Mucosa of descending colon (tissue), 3 donors: ENCODE results near the gene SMTN. TPM values are rescaled to one million over a fixed set of nuclear protein-coding genes. Genes with fewer than 3 reads are reported as not detected.
A peak's percentile ranks its signal among the peaks of the same experiment; 100 is the strongest.

Experiments
- ATAC-seq: fragments of 200-7000 bp; cut with Tn5 transposase; one replicate; pipeline ENCODE4 v1.9.1; 2020; ENCODE audit warnings: mild to moderate bottlenecking, moderate library complexity
- DNase-seq, 3 donors: peaks; one replicate each; pipeline ENCODE4 v3.0.0-alpha.2; 2020
- H3K36me3 ChIP-seq: fragments of 200-600 bp; one replicate; pipeline ENCODE4 v1.8.0; 2021; ENCODE audit warnings: low read depth, mild to moderate bottlenecking
- H3K4me1 ChIP-seq: fragments of 200-600 bp; one replicate; pipeline ENCODE4 v1.8.0; 2021; ENCODE audit warnings: low read depth, mild to moderate bottlenecking
- H3K4me3 ChIP-seq: fragments of 200-600 bp; one replicate; pipeline ENCODE4 v1.8.0; 2021; ENCODE audit warnings: mild to moderate bottlenecking
- H3K9me3 ChIP-seq: fragments of 200-600 bp; one replicate; pipeline ENCODE4 v1.8.0; 2021; ENCODE audit warnings: mild to moderate bottlenecking
- intact Hi-C, 2 donors: fragments of 100-400 bp; cut with DNase I in 1 of 2; cut with micrococcal nuclease in 1 of 2; formaldehyde crosslinking; loops; one replicate each; pipeline versions ENCODE4 v1.11.0 to v1.11.1; 2022; cut with DNase I, micrococcal nuclease
- total RNA-seq, 3 donors: library from RNA; stranded (reverse); fragmentation: NEBNext Ultra II Directional in 2 of 3; extraction: Animal tissue kit (Norgen Biotek cat#: 25700) in 2 of 3; gene quantifications; one replicate each; pipeline versions ENCODE4 v1.2.1 to v1.2.4, GENCODE V29; 2021 to 2023
- TF ChIP-seq, protein P1 (sequence below): fragments of 200-600 bp; IDR thresholded peaks from one replicate; pipeline ENCODE4 v1.8.0; 2022; ENCODE audit warnings: antibody characterized with exemption, mild to moderate bottlenecking
- donor health status: DM: no; HTN: no; CAD: no; lungs with moderate emphysema.
- donor health status: DM: no; HTN: no; CAD: no.
- donor health status: DM: no; HTN: yes; CAD: no.

SMTN gene
- total RNA-seq, 3 donors from 2014 or later, result 63.6 to 799 (median 104) TPM

DNA sequence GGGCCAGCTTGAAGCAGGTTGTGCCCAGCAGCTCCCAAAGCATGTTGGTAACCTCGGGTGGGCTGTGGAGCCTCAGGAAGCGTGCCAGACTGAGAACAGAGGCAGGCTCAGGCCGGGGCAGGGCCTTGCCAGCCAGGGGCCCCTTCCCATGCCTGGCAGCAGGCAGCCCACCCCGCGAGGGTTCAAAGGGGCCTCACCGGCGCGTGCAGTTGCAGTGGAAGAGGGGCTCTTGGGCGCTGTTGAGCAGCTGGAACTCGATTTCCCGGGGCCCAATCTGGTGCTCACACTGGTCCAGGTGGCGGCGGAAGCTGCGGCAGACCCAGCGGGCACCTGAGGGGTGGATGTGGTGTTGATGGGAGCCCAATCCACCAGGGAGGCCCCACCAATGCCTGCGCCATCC lies 55.6 kb downstream of the SMTN start:
- TF ChIP-seq, protein P1, sequence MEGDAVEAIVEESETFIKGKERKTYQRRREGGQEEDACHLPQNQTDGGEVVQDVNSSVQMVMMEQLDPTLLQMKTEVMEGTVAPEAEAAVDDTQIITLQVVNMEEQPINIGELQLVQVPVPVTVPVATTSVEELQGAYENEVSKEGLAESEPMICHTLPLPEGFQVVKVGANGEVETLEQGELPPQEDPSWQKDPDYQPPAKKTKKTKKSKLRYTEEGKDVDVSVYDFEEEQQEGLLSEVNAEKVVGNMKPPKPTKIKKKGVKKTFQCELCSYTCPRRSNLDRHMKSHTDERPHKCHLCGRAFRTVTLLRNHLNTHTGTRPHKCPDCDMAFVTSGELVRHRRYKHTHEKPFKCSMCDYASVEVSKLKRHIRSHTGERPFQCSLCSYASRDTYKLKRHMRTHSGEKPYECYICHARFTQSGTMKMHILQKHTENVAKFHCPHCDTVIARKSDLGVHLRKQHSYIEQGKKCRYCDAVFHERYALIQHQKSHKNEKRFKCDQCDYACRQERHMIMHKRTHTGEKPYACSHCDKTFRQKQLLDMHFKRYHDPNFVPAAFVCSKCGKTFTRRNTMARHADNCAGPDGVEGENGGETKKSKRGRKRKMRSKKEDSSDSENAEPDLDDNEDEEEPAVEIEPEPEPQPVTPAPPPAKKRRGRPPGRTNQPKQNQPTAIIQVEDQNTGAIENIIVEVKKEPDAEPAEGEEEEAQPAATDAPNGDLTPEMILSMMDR, result no peak
- Histone ChIP-seq H3K9me3 (no peaks in the 10 kb centered on the region), H3K36me3 (no peaks in the 10 kb centered on the region), H3K4me1 (no peaks in the 10 kb centered on the region), H3K4me3 (no peak overlapping the region)
- intact Hi-C loops, result no loop called here
- DNase-seq, result no peak
- ATAC-seq, result no peak

DNA sequence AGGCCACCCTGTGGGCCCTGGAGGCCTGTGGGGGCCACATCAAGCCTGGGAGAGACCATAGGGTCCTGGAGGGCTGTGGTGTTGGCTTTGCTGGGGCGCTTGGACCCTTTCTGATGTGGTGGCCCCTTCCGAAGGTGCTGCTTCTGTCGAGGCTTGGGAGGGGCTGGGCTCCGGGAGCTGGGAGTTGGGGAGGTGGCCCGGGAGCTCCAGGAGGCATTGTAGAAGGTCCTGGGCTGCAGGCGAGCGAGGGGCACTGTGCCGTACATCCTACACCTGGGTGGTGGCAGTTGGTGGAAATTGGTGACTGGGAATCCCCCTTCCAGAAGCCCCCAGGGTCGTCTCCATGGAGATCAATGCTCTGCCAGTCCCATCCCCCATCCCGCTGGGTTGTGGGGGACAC lies 56.6 kb downstream of the SMTN start:
- intact Hi-C loops, result no loop called here
- Histone ChIP-seq H3K36me3 (no peaks in the 10 kb centered on the region), H3K4me1 (no peaks in the 10 kb centered on the region), H3K4me3 (no peak overlapping the region), H3K9me3 (no peaks in the 10 kb centered on the region)
- ATAC-seq, result no peak
- TF ChIP-seq, protein P1, result no peak
- no peak for DNase-seq

DNA sequence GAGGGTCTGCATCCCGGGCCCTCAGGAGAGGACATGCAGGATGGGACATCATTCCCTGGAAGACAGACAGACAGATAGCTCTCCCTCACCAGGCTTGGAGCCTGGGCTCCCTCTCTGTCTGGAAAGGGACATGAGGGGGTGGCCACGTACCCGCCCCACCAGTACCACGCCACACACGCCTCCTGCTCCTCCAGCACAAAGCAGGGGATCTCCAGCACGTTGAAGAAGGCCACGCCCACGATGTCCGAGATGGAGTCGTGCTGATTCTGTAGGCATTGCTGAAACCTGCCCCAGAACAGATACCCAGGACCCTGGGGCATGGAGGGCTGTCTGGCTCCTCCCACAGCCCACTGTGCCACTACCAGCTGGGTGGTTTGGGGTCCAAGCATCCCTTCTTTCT lies 57.0 kb downstream of the SMTN start:
- DNase-seq (no peak), ATAC-seq (no peak)
- intact Hi-C loops, result no loop called here
- TF ChIP-seq, protein P1, result no peak
- Histone ChIP-seq H3K9me3 (no peaks in the 10 kb centered on the region), H3K4me1 (no peaks in the 10 kb centered on the region), H3K4me3 (no peak overlapping the region), H3K36me3 (no peaks in the 10 kb centered on the region)

DNA sequence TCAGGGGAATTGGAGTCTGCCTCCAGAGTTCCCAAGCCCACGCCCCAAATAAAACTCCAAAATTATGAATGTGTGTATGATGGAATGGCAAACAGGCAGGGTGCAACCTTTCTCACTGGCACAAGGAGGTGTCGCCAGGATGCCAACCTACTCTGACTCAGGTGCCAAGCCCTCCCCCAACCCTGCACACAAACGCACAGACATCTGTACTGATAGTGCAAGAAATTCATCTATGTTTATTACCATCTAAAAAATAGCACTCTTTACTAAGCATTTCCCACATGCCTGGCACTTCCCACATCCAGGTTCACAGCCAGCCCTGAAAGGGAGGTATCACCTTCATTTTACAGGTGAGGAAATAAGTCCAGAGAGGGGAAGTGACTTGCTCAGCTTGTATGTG lies 57.9 kb downstream of the SMTN start:
- ATAC-seq (no peak), DNase-seq (no peak)
- TF ChIP-seq, protein P1, result no peak
- H3K9me3 ChIP-seq, result no peaks in the 10 kb centered on the region
- no peaks in the 10 kb centered on the region for H3K36me3 ChIP-seq
- H3K4me3 ChIP-seq, result no peak overlapping the region
- intact Hi-C loops, result no loop called here
- H3K4me1 ChIP-seq, result no peaks in the 10 kb centered on the region

DNA sequence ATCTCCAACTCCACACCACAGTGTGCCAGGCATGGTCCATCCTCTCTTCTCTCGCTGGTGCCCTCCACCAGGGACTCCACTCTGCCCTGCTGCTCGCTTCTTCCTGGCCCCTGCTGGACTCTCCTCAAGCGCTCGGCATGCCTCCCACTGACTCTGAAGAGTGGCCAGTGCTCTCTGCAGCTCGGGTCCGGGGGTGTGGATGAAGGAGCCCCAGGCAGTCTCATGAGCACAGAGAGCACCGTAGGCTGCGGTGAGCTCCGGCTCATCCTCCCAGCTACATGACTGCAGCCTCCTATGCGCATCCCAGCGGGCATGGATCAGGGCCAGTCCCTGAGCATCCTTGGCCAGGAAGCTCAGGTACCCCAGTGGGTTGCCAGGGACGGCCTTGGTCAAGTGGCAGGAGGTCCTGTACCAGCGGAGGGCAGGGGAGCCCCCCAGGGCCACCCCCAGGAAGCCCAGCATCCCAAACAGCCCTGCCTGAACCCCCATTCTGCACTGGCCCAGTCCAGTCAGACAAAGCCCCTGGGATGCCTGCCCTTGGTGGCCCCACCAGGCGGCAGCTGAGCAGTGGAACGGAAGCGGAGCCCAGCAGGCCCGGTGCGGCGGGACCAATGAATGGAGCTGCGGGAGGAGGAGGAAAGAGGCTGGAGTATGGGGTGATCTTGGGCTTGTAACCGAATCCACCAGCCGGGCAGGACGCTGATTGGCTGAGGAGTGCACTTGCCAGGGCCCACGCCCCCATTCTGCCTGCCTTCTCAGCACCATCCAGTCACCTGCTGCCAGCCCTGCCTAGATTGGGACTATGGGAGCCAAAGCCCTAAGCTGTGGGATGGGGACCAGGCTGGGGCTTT lies 59.0 kb downstream of the SMTN start, which contains the start of gene PLA2G3:
Gene PLA2G3, minus strand, starts transcription at position 643 of the 851 bp plus-strand sequence. Its CDS starts 154 bp downstream, at position 489.
- intact Hi-C loops, result loop anchor here in 1 of 2 donors (10.0 kb wide), 1 partner anchor 185 kb away; no protein-coding TSS in a partner anchor
- peak in 1 of 3 donors; percentile 68 for DNase-seq
- ATAC-seq, result peak; percentile 68

More for the DNA sequence above, 59.0 kb downstream of the SMTN start, which contains the start of gene PLA2G3:
- Histone ChIP-seq H3K9me3 (no peaks in the 10 kb centered on the region), H3K36me3 (no peaks in the 10 kb centered on the region), H3K4me1 (no peaks in the 10 kb centered on the region), H3K4me3 (no peak within 1 kb of the TSS)
- TF ChIP-seq, protein P1, result no peak
